Trophoblast cell (in vitro differentiated cells and primary cell): ENCODE results near the gene CBFA2T3.
"Not testable (repeated sequence)": the region's sequence is repeated elsewhere in the genome, so short reads cannot be mapped to it uniquely, and the experiment has no call there.

Experiments used
- DNase-seq, 2 donors: peaks; one replicate each; pipeline ENCODE4 v3.0.0-alpha.2; 2016
- H2AFZ ChIP-seq: 2 replicates; pipeline ENCODE4 v1.6.1; 2013; ENCODE audit warnings: low read length, moderate library complexity, mild to moderate bottlenecking; ENCODE audit not compliant: insufficient read depth, poor library complexity
- H2AK5ac ChIP-seq: 2 replicates; pipeline ENCODE4 v1.6.1; 2013; ENCODE audit warnings: mild to moderate bottlenecking, low read length
- H2BK120ac ChIP-seq: 2 replicates; pipeline ENCODE4 v1.6.1; 2013; ENCODE audit warnings: low read length, mild to moderate bottlenecking, moderate library complexity; ENCODE audit not compliant: insufficient read depth, poor library complexity
- H2BK12ac ChIP-seq: 2 replicates; pipeline ENCODE4 v1.6.1; 2013; ENCODE audit warnings: mild to moderate bottlenecking, low read length, moderate library complexity
- H2BK5ac ChIP-seq: 2 replicates; pipeline ENCODE4 v1.6.1; 2013; ENCODE audit warnings: low read length, low read depth, moderate library complexity, mild to moderate bottlenecking; ENCODE audit not compliant: poor library complexity
- H3K14ac ChIP-seq: 2 replicates; pipeline ENCODE4 v1.6.1; 2013; ENCODE audit warnings: mild to moderate bottlenecking, low read length
- H3K18ac ChIP-seq: 2 replicates; pipeline ENCODE4 v1.6.1; 2013; ENCODE audit warnings: mild to moderate bottlenecking, low read length
- H3K23ac ChIP-seq: 2 replicates; pipeline ENCODE4 v1.6.1; 2013; ENCODE audit warnings: low read length
- H3K27ac ChIP-seq: 2 replicates; pipeline ENCODE4 v1.5.1; 2013; ENCODE audit warnings: low read depth, mild to moderate bottlenecking, inconsistent platforms, low read length, moderate library complexity
- H3K27me3 ChIP-seq: 2 replicates; pipeline ENCODE4 v1.6.1; 2013; ENCODE audit warnings: inconsistent platforms, mild to moderate bottlenecking, low read length, moderate library complexity; ENCODE audit not compliant: insufficient read depth
- H3K36me3 ChIP-seq, 2 experiments: 1 replicate in 1 of 2; 2 replicates in 1 of 2; pipeline ENCODE4 v1.6.1; 2013; ENCODE audit warnings: low read length in 2 of 2, mild to moderate bottlenecking in 2 of 2, moderate library complexity in 1 of 2; ENCODE audit not compliant: insufficient read depth in 2 of 2, control insufficient read depth in 1 of 2
- H3K4ac ChIP-seq: 2 replicates; pipeline ENCODE4 v1.6.1; 2013; ENCODE audit warnings: low read depth, mild to moderate bottlenecking, low read length, moderate library complexity
- H3K4me1 ChIP-seq, 2 experiments: 1 replicate in 1 of 2; 2 replicates in 1 of 2; pipeline ENCODE4 v1.6.1; 2013; ENCODE audit warnings: low read length in 2 of 2, mild to moderate bottlenecking in 2 of 2, moderate library complexity in 1 of 2; ENCODE audit not compliant: insufficient read depth in 2 of 2, control insufficient read depth in 1 of 2
- H3K4me2 ChIP-seq: 2 replicates; pipeline ENCODE4 v1.6.1; 2013; ENCODE audit warnings: inconsistent platforms, mild to moderate bottlenecking, low read length, moderate library complexity
- H3K4me3 ChIP-seq: 2 replicates; pipeline ENCODE4 v1.5.1; 2013; ENCODE audit warnings: mild to moderate bottlenecking, low read depth, low read length, inconsistent platforms
- H3K79me1 ChIP-seq: one replicate; pipeline ENCODE4 v1.6.1; 2013; ENCODE audit warnings: low read length
- H3K79me2 ChIP-seq: 2 replicates; pipeline ENCODE4 v1.6.1; 2013; ENCODE audit warnings: low read length, mild to moderate bottlenecking; ENCODE audit not compliant: control insufficient read depth, insufficient read depth, poor library complexity
- H3K9ac ChIP-seq: 2 replicates; pipeline ENCODE4 v1.6.1; 2013; ENCODE audit warnings: mild to moderate bottlenecking, low read length
- H3K9me3 ChIP-seq: 2 replicates; pipeline ENCODE4 v1.6.1; 2013; ENCODE audit warnings: low read depth, mild to moderate bottlenecking, control low read depth, inconsistent platforms, low read length; ENCODE audit not compliant: insufficient read depth
- H4K12ac ChIP-seq: 2 replicates; pipeline ENCODE4 v1.6.1; 2013; ENCODE audit warnings: low read depth, mild to moderate bottlenecking, low read length, moderate library complexity
- H4K8ac ChIP-seq: 2 replicates; pipeline ENCODE4 v1.6.1; 2013; ENCODE audit warnings: low read depth, mild to moderate bottlenecking, low read length, moderate library complexity
- H4K91ac ChIP-seq: one replicate; pipeline ENCODE4 v1.6.1; 2013; ENCODE audit warnings: low read depth, mild to moderate bottlenecking, low read length, moderate library complexity
- WGBS: extraction: QIAGEN DNeasy Blood & Tissue Kit; methylation state at CpG from one replicate; pipeline ENCODE4 v1.1.7; 2013; ENCODE audit warnings: missing lambda C conversion rate; ENCODE audit not compliant: insufficient read length, insufficient coverage; ENCODE audit errors: extremely low coverage; 5-methylcytosine and 5-hydroxymethylcytosine counted together

CBFA2T3 gene

DNA sequence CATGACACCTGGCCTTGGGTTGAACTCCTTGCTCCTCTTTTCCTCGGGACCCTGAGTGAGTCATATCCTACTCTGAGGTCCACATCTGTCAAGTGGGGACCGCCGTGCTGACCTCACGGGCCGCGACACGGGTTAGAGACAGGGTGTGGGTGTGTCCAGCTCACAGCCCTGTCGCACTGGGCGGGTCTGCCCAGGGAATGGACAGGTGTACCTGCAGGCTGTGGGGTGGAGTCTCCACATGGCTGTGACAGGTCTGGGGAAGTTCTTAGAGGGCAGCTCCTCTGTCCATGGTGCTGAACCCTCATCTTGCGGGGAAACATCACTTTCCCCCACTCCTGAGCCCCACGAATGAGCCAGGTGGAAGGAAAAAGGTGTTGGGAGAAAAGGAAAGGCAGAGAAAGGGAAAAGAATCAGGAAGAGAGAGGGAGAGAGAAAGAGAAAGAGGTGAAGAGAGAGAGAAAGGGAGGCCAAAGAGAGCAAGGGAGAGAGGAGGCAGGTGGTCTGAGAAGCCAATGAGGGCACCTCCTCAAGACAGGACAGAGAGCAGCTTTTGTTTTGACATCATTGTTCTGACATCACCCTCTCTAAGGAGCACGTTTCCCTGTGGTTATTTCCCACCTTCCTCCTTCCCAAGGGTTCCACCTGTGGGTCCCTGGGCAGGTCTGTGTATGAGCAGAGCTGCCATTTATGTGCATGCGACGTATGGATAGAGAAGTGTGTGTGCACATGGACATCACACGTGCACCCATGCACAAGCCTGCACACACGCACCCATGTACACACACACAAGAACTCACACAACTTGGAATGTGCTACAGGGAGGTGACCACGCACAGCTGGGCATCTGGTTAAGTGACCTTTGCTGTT is 32.6 kb upstream of the CBFA2T3 start:
- no peaks in the 10 kb centered on the region for H3K4me1 ChIP-seq
- no peak overlapping the region for H2BK12ac ChIP-seq
- no peaks in the 10 kb centered on the region for H3K79me2 ChIP-seq
- H3K27me3 ChIP-seq: no peaks in the 10 kb centered on the region
- H3K36me3 ChIP-seq: no peaks in the 10 kb centered on the region
- H2AFZ ChIP-seq: no peak overlapping the region
- no peak overlapping the region for H3K23ac ChIP-seq
- no CpG with 5 or more reads among the region's 17 CpGs for WGBS
- no peak overlapping the region for H3K9ac ChIP-seq
- no peaks in the 10 kb centered on the region for H3K79me1 ChIP-seq
- no peak overlapping the region for H2BK5ac ChIP-seq
- H3K14ac ChIP-seq: no peak overlapping the region
- no peak overlapping the region for H3K18ac ChIP-seq
- no peak overlapping the region for H2AK5ac ChIP-seq
- H3K27ac ChIP-seq: no peak overlapping the region
- no peak overlapping the region for H4K12ac ChIP-seq
- H4K8ac ChIP-seq: no peak overlapping the region
- peaks cover 7% of the 10 kb centered on the region for H3K9me3 ChIP-seq
- no peak overlapping the region for H4K91ac ChIP-seq
- no peak overlapping the region for H3K4ac ChIP-seq
- DNase-seq: peak in 1 of 2 donors; percentile 49
- H3K4me3 ChIP-seq: no peak overlapping the region
- no peak overlapping the region for H2BK120ac ChIP-seq
- H3K4me2 ChIP-seq: no peak overlapping the region

GRCh38 chr16:89008796-89009195 is 31.8 kb upstream of the CBFA2T3 start:
- H4K91ac ChIP-seq, H3K9me3 ChIP-seq, H3K4me1 ChIP-seq, H2AFZ ChIP-seq, H4K12ac ChIP-seq, H2AK5ac ChIP-seq, H3K4me3 ChIP-seq, H3K27me3 ChIP-seq, DNase-seq, H3K79me1 ChIP-seq, H3K9ac ChIP-seq, H3K4ac ChIP-seq, H3K4me2 ChIP-seq, H2BK5ac ChIP-seq, H3K14ac ChIP-seq, H3K27ac ChIP-seq, H3K79me2 ChIP-seq, H3K18ac ChIP-seq, H2BK12ac ChIP-seq, H3K23ac ChIP-seq, H2BK120ac ChIP-seq, H4K8ac ChIP-seq, H3K36me3 ChIP-seq: not testable (repeated sequence)
- WGBS: no CpG with 5 or more reads among the region's 4 CpGs

GRCh38 chr16:89007371-89008249 is 30.6 kb upstream of the CBFA2T3 start:
- WGBS: no CpG with 5 or more reads among the region's 9 CpGs
- H3K14ac ChIP-seq: no peak overlapping the region
- H3K18ac ChIP-seq: no peak overlapping the region
- DNase-seq: no peak
- no peak overlapping the region for H2AFZ ChIP-seq
- H2BK120ac ChIP-seq: no peak overlapping the region
- H2AK5ac ChIP-seq: no peak overlapping the region
- H2BK5ac ChIP-seq: no peak overlapping the region
- no peak overlapping the region for H3K27ac ChIP-seq
- no peak overlapping the region for H3K4me3 ChIP-seq
- no peak overlapping the region for H3K4ac ChIP-seq
- no peak overlapping the region for H3K23ac ChIP-seq
- no peak overlapping the region for H3K9ac ChIP-seq
- H3K4me1 ChIP-seq: no peaks in the 10 kb centered on the region
- peaks cover 7% of the 10 kb centered on the region for H3K9me3 ChIP-seq
- H3K36me3 ChIP-seq: no peaks in the 10 kb centered on the region
- H3K4me2 ChIP-seq: no peak overlapping the region
- no peak overlapping the region for H4K91ac ChIP-seq
- no peak overlapping the region for H4K12ac ChIP-seq
- H3K79me1 ChIP-seq: no peaks in the 10 kb centered on the region
- no peak overlapping the region for H2BK12ac ChIP-seq
- H4K8ac ChIP-seq: no peak overlapping the region
- H3K27me3 ChIP-seq: no peaks in the 10 kb centered on the region
- no peaks in the 10 kb centered on the region for H3K79me2 ChIP-seq

- Histone ChIP-seq H2AK5ac (no peak overlapping the region), H3K79me1 (no peaks in the 10 kb centered on the region), H2BK12ac (no peak overlapping the region), H3K4me3 (peak overlapping the region; percentile 1), H2AFZ (no peak overlapping the region), H3K9me3 (peaks cover 10% of the 10 kb centered on the region), H3K4ac (no peak overlapping the region), H3K79me2 (no peaks in the 10 kb centered on the region), H2BK5ac (no peak overlapping the region), H3K4me1 (no peaks in the 10 kb centered on the region), H4K91ac (no peak overlapping the region), H3K9ac (no peak overlapping the region), H4K12ac (no peak overlapping the region), H2BK120ac (no peak overlapping the region), H3K4me2 (no peak overlapping the region), H3K27ac (no peak overlapping the region), H3K27me3 (no peaks in the 10 kb centered on the region), H3K14ac (no peak overlapping the region), H3K18ac (no peak overlapping the region), H4K8ac (no peak overlapping the region), H3K36me3 (no peaks in the 10 kb centered on the region), H3K23ac (no peak overlapping the region)
- DNase-seq: no peak
- no CpG with 5 or more reads among the region's 24 CpGs for WGBS
Measured at GRCh38 chr16:89006036-89006752, 29.2 kb upstream of the CBFA2T3 start.
